Vagina (tissue), 2 donors: Measurements from ENCODE around the gene ADPRHL1. TPM values are rescaled to one million over a fixed set of nuclear protein-coding genes. Genes with fewer than 3 reads are reported as not detected.
"Not testable (repeated sequence)": the region's sequence is repeated elsewhere in the genome, so short reads cannot be mapped to it uniquely, and the experiment has no call there.

Experiments used
- DNase-seq, 2 donors: peaks; one replicate each; pipeline ENCODE4 v3.0.0-alpha.2; 2017; ENCODE audit errors: extremely low spot score in 2 of 2
- H3K27ac ChIP-seq: fragments of 200-600 bp; sonication (generic); one replicate; pipeline ENCODE4 v1.5.1; 2019
- H3K27me3 ChIP-seq: fragments of 200-600 bp; sonication (generic); one replicate; pipeline ENCODE4 v1.5.1; 2019
- H3K36me3 ChIP-seq, 2 donors: fragments of 200-600 bp; sonication (generic); one replicate each; pipeline ENCODE4 v1.5.1; 2017 to 2019
- H3K4me1 ChIP-seq: fragments of 200-600 bp; sonication (generic); one replicate; pipeline ENCODE4 v1.5.1; 2019
- H3K4me3 ChIP-seq, 2 donors: fragments of 200-600 bp; sonication (generic); 1 replicate in 1 of 2; 2 replicates in 1 of 2; pipeline ENCODE4 v1.5.1; 2016 to 2019
- H3K9me3 ChIP-seq: fragments of 200-600 bp; sonication (generic); one replicate; pipeline ENCODE4 v1.5.1; 2019
- POLR2A ChIP-seq, 2 donors: fragments of 450-650 bp; IDR thresholded peaks; one replicate each; pipeline ENCODE4 v1.6.1; 2017; ENCODE audit warnings: antibody characterized with exemption in 2 of 2, mild to moderate bottlenecking in 2 of 2, moderate library complexity in 2 of 2
- POLR2AphosphoS5 ChIP-seq, 2 donors: sonication (generic); formaldehyde crosslinking; IDR thresholded peaks; one replicate each; pipeline ENCODE4 v1.9.0; 2017; ENCODE audit warnings: antibody characterized with exemption in 2 of 2, mild to moderate bottlenecking in 2 of 2, low read depth in 1 of 2; ENCODE audit not compliant: insufficient read depth in 1 of 2
- intact Hi-C: fragments of 100-400 bp; cut with DNase I; formaldehyde crosslinking; loops from one replicate; pipeline ENCODE4 v1.15.1; 2023
- total RNA-seq: library from RNA; depleted of rRNA; stranded (reverse); fragments of >200 nt; gene quantifications from one replicate; pipeline ENCODE4 v1.2.3, GENCODE V29; 2016
- TF ChIP-seq, protein P1 (sequence below), 3 experiments: fragments of 450-650 bp in 2 of 3; fragments of 200-600 bp in 1 of 3; sonication (generic) in 1 of 3; IDR thresholded peaks; one replicate each; pipeline ENCODE4 v1.5.1; 2017 to 2019; ENCODE audit warnings: antibody characterized with exemption in 3 of 3, mild to moderate bottlenecking in 2 of 3, moderate library complexity in 2 of 3

Gene ADPRHL1
- total RNA-seq, 1 donor from 2014 or later = 1.7 TPM

DNA sequence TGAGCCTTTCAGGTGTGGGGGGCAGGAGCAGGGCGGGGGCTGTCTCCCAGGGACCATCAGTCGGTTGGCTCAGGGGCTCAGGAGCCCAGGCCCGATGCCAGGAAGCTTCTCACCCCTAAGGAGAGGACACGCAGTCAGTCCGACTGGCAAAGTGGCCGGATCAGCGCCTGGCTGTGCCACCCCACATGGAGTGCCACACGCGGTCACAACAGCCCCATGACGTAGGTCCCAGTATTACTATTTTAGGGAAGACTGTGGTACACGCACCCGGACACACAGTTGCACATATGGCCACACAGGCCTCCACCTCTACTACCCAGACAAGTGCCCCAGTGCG is 60.1 kb downstream of the ADPRHL1 start:
- intact Hi-C loops = loop anchor here (10.0 kb wide), 1 partner anchor 448 kb away; no protein-coding TSS in a partner anchor
- Histone ChIP-seq H3K4me3 (peak overlapping the region; percentile 59 to 61), H3K36me3 (no peaks in the 10 kb centered on the region), H3K27ac (no peak overlapping the region), H3K9me3 (no peaks in the 10 kb centered on the region), H3K27me3 (no peaks in the 10 kb centered on the region), H3K4me1 (peaks cover 8% of the 10 kb centered on the region)
- TF ChIP-seq, protein P1, sequence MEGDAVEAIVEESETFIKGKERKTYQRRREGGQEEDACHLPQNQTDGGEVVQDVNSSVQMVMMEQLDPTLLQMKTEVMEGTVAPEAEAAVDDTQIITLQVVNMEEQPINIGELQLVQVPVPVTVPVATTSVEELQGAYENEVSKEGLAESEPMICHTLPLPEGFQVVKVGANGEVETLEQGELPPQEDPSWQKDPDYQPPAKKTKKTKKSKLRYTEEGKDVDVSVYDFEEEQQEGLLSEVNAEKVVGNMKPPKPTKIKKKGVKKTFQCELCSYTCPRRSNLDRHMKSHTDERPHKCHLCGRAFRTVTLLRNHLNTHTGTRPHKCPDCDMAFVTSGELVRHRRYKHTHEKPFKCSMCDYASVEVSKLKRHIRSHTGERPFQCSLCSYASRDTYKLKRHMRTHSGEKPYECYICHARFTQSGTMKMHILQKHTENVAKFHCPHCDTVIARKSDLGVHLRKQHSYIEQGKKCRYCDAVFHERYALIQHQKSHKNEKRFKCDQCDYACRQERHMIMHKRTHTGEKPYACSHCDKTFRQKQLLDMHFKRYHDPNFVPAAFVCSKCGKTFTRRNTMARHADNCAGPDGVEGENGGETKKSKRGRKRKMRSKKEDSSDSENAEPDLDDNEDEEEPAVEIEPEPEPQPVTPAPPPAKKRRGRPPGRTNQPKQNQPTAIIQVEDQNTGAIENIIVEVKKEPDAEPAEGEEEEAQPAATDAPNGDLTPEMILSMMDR (IDR thresholded peaks at IDR 0.05) = no peak
- TF ChIP-seq POLR2AphosphoS5 (IDR thresholded peaks at IDR 0.05; ENCODE audit: insufficient read depth in 1 of 2, low read depth in 1 of 2) (no peak), POLR2A (IDR thresholded peaks at IDR 0.05) (no peak)
- DNase-seq = peak in 1 of 2 donors; percentile 80

DNA sequence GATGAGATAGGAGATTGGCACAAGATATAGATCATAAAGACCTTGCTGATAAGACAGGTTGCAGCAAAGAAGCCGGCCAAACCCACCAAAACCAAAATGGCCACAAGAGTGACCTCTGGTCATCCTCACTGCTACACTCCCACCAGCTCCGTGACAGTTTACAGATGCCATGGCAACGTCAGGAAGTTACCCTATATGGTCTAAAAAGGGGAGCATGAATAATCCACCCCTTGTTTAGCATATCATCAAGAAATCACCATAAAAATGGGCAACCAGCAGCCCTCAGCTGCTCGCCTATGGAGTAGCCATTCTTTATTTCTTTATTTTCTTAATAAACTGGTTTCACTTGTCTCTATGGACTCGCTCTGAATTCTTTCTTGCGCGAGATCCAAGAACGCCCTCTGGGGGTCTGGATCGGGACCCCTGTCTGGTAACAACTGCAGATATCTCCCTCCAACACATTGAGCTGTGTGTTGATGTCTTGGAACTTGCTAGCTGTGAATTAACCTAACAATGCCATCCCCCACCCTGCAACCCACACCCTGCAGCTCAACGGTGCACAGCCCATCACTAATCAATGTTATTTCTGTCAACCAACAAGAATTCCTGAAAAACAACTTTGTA is 62.3 kb downstream of the ADPRHL1 start:
- DNase-seq = peak in 1 of 2 donors; percentile 22
- intact Hi-C loops = loop anchor here (10.0 kb wide), 1 partner anchor 446 kb away; no protein-coding TSS in a partner anchor
- no peaks in the 10 kb centered on the region for H3K27me3 ChIP-seq
- TF ChIP-seq POLR2AphosphoS5 (IDR thresholded peaks at IDR 0.05; ENCODE audit: insufficient read depth in 1 of 2, low read depth in 1 of 2) (no peak), POLR2A (IDR thresholded peaks at IDR 0.05) (no peak)
- TF ChIP-seq, protein P1 (IDR thresholded peaks at IDR 0.05) = no peak
- H3K27ac ChIP-seq = no peak overlapping the region
- H3K9me3 ChIP-seq = no peaks in the 10 kb centered on the region
- no peaks in the 10 kb centered on the region for H3K36me3 ChIP-seq
- H3K4me1 ChIP-seq = peaks cover 8% of the 10 kb centered on the region
- H3K4me3 ChIP-seq = no peak overlapping the region

DNA sequence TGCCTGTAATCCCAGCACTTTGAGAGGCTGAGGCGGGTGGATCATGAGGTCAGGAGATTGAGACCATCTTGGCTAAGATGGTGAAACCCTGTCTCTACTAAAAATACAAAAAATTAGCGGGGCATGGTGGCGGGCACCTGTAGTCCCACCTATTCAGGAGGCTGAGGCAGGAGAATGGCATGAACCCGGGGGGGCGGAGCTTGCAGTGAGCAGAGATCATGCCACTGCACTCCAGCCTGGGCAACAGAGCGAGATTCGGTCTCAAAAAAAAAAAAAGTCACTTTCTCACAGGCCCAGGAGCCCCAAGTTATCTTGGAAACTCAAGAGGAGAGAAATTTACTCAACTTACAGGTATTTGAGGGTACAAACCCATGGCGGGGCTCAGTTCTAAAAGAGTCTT is 63.7 kb downstream of the ADPRHL1 start:
- H3K4me1 ChIP-seq, H3K27me3 ChIP-seq, H3K9me3 ChIP-seq, H3K27ac ChIP-seq, H3K4me3 ChIP-seq, H3K36me3 ChIP-seq, intact Hi-C loops: not testable (repeated sequence)
- DNase-seq = peak in 1 of 2 donors; percentile 32

DNA sequence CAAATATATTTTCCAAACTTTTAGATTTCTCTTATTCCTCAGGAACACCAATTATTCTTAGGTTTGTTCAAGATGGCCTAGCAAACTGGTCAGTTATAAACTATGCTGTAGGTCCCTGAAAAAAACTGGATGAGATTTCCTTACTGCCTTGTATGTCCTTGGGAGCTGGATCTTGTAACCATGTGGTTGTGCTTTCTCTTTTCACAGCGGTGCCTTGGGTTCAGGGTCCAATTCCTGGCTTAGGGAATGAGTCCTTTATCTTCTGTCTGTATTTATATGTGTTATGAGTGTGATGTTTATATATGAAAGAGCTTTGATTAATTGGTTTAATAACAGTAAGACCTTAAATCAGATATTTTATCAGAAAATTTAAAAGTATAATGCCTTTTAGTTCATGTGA is 65.9 kb downstream of the ADPRHL1 start:
- TF ChIP-seq, protein P1 (IDR thresholded peaks at IDR 0.05) = no peak
- no peak for TF ChIP-seq POLR2AphosphoS5 (IDR thresholded peaks at IDR 0.05; ENCODE audit: insufficient read depth in 1 of 2, low read depth in 1 of 2)
- Histone ChIP-seq H3K4me1 (no peaks in the 10 kb centered on the region), H3K4me3 (no peak overlapping the region), H3K36me3 (no peaks in the 10 kb centered on the region), H3K9me3 (no peaks in the 10 kb centered on the region), H3K27ac (no peak overlapping the region), H3K27me3 (no peaks in the 10 kb centered on the region)
- intact Hi-C loops = no loop called here
- no peak for DNase-seq

DNA sequence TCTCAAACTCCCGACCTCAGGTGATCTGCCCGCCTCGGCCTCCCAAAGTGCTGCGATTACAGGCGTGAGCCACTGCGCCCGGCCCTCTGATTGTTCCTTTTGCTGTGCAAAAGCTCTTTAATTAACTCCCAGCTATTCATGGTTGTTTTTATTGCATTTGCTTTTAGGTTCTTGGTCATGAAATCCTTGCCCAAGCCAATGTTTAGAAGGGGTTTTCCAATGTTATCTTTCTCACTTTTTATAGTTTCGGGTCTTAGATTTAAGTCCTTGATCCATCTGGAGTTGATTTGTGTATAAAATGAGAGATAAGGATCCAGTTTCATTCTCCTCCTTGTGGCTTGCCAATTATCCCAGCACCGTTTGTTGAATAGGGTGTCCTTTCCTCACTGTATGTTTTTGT is 70.2 kb downstream of the ADPRHL1 start:
- no peaks in the 10 kb centered on the region for H3K9me3 ChIP-seq
- intact Hi-C loops = no loop called here
- no peaks in the 10 kb centered on the region for H3K4me1 ChIP-seq
- no peak overlapping the region for H3K27ac ChIP-seq
- H3K4me3 ChIP-seq = no peak overlapping the region
- no peaks in the 10 kb centered on the region for H3K36me3 ChIP-seq
- no peak for DNase-seq
- TF ChIP-seq POLR2AphosphoS5 (IDR thresholded peaks at IDR 0.05; ENCODE audit: insufficient read depth in 1 of 2, low read depth in 1 of 2) (no peak), POLR2A (IDR thresholded peaks at IDR 0.05) (no peak)
- TF ChIP-seq, protein P1 (IDR thresholded peaks at IDR 0.05) = no peak
- no peaks in the 10 kb centered on the region for H3K27me3 ChIP-seq

DNA sequence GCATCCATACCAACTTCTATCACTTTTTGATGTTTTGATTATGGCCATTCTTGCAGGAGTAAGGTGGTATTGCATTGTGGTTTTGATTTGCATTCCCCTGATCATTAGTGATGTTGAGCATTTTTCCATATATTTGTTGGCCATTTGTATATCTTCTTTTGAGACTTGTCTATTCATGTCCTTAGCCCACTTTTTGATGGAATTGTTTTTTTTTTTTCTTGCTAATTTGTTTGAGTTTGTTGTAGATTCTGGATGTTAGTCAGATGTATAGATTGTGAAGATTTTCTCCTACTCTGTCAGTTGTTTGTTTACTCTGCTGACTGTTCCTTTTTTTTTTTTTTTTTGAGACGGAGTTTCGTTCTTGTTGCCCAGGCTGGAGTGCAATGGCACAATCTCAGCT is 70.7 kb downstream of the ADPRHL1 start:
- DNase-seq, intact Hi-C loops, H3K9me3 ChIP-seq, H3K27ac ChIP-seq, H3K36me3 ChIP-seq, H3K4me3 ChIP-seq, H3K27me3 ChIP-seq, H3K4me1 ChIP-seq: not testable (repeated sequence)
